BJ (cell line): Measurements from ENCODE around the gene CAPS. TPM values are rescaled to one million over a fixed set of nuclear protein-coding genes. Genes with fewer than 3 reads are reported as not detected.
"Not testable (repeated sequence)": the region's sequence is repeated elsewhere in the genome, so short reads cannot be mapped to it uniquely, and the experiment has no call there.

Experiments used
- CTCF ChIA-PET: fragments of 350-600 bp; formaldehyde crosslinking; extraction: SDS; loops from one replicate; lab custom pipeline; 2021; ENCODE audit warnings: antibody characterized with exemption, inconsistent platforms; lab: Yijun Ruan, JAX
- POLR2A ChIA-PET: fragments of 300-600 bp; sonication (Branson Sonifier 250); formaldehyde crosslinking; extraction: SDS; loops from one replicate; lab custom pipeline; 2021; ENCODE audit warnings: antibody characterized with exemption; lab: Charles Lee
- DNase-seq: peaks from one replicate; pipeline ENCODE4 v3.0.0-alpha.2; 2011; ENCODE audit warnings: low read depth
- H3K27me3 ChIP-seq: 2 replicates; pipeline ENCODE4 v1.6.0; 2011; ENCODE audit warnings: low read length; ENCODE audit not compliant: control insufficient read depth, insufficient read depth
- H3K36me3 ChIP-seq: 2 replicates; pipeline ENCODE4 v1.5.1; 2011; ENCODE audit warnings: low read length; ENCODE audit not compliant: control insufficient read depth, insufficient read depth
- H3K4me3 ChIP-seq: 2 replicates; pipeline ENCODE4 v1.5.1; 2011; ENCODE audit warnings: low read depth, mild to moderate bottlenecking, control low read depth, low read length
- CTCF ChIP-seq: IDR thresholded peaks from 2 replicates; pipeline ENCODE4 v1.5.1; 2011; ENCODE audit warnings: low read depth, mild to moderate bottlenecking, control low read depth, inconsistent platforms, low read length, moderate library complexity; ENCODE audit not compliant: insufficient read depth
- polyA plus RNA-seq: library from polyadenylated mRNA; depleted of rRNA; stranded (reverse); fragments of >200 nt; gene quantifications from 2 replicates; pipeline ENCODE4 v1.2.3, GENCODE V29; 2011

The CAPS gene
- polyA plus RNA-seq, 1 experiment: 5.6 TPM

- ChIA-PET CTCF (interaction anchor here (0.7 to 4.3 kb wide), 3 partner anchors 35 to 141 kb away, joined by 3 to 23 read pairs (median 4); no protein-coding TSS in a partner anchor), POLR2A (interaction anchor here (0.5 kb wide), 1 partner anchor 92 kb away, joined by 4 read pairs; no protein-coding TSS in a partner anchor)
- no peak overlapping the region for H3K4me3 ChIP-seq
- no peak for TF ChIP-seq CTCF
- H3K36me3 ChIP-seq: no peaks in the 10 kb centered on the region
- DNase-seq: no peak
- peaks cover 3% of the 10 kb centered on the region for H3K27me3 ChIP-seq
These were observed 33.4 kb upstream of the CAPS start for GRCh38 chr19:5880604-5881078.

GRCh38 chr19:5881543-5882299, 32.3 kb upstream of the CAPS start:
- POLR2A ChIA-PET: no interaction called here
- H3K36me3 ChIP-seq: no peaks in the 10 kb centered on the region
- DNase-seq: no peak

GRCh38 chr19:5882421-5882968, 31.6 kb upstream of the CAPS start:
- H3K36me3 ChIP-seq: no peaks in the 10 kb centered on the region
- ChIA-PET POLR2A (no interaction called here), CTCF (interaction anchor here (0.9 to 4.3 kb wide), 2 partner anchors 11 to 78 kb away, joined by 3 to 23 read pairs; no protein-coding TSS in a partner anchor)
- H3K27me3 ChIP-seq: peaks cover 5% of the 10 kb centered on the region
- H3K4me3 ChIP-seq: no peak overlapping the region
- no peak for TF ChIP-seq CTCF
- no peak for DNase-seq

More at GRCh38 chr19:5881543-5882299, 32.3 kb upstream of the CAPS start:
- H3K27me3 ChIP-seq: peaks cover 5% of the 10 kb centered on the region
- no peak overlapping the region for H3K4me3 ChIP-seq
- TF ChIP-seq CTCF: no peak
- CTCF ChIA-PET: interaction anchor here (0.9 to 4.3 kb wide), 3 partner anchors 12 to 140 kb away, joined by 3 to 23 read pairs (median 3); no protein-coding TSS in a partner anchor

GRCh38 chr19:5883157-5883873, 30.7 kb upstream of the CAPS start:
- CTCF ChIA-PET: interaction anchor here (1.1 to 4.3 kb wide), 5 partner anchors 9 to 79 kb away, joined by 3 to 23 read pairs (median 4); no protein-coding TSS in a partner anchor
- DNase-seq, H3K36me3 ChIP-seq, H3K4me3 ChIP-seq, H3K27me3 ChIP-seq, POLR2A ChIA-PET: not testable (repeated sequence)

- H3K4me3 ChIP-seq, POLR2A ChIA-PET, H3K27me3 ChIP-seq, H3K36me3 ChIP-seq, DNase-seq: not testable (repeated sequence)
- CTCF ChIA-PET: interaction anchor here (0.6 to 1.5 kb wide), 6 partner anchors 8 to 80 kb away, joined by 3 to 8 read pairs (median 4); partner anchors contain the start of gene FUT3
These were observed 29.8 kb upstream of the CAPS start for GRCh38 chr19:5884065-5884811.
